HepG2 (cell line): ENCODE results near the gene TMEM41B. TPM values are rescaled to one million over a fixed set of nuclear protein-coding genes. Genes with fewer than 3 reads are reported as not detected.
"Not testable (repeated sequence)": the region's sequence is repeated elsewhere in the genome, so short reads cannot be mapped to it uniquely, and the experiment has no call there.

Experiments
- ATAC-seq: fragments of 200-7000 bp; cut with Tn5 transposase; 3 replicates; pipeline ENCODE4 v1.9.1; 2020; ENCODE audit warnings: mild to moderate bottlenecking, moderate library complexity
- BruUV-seq: library from RNA; stranded (reverse); fragments of 400-500 nt; replicated peaks from 2 replicates; lab custom pipeline; 2021; lab: Mats Ljungman, UMichigan
- CTCF ChIA-PET: fragments of 300-600 bp; formaldehyde crosslinking; extraction: SDS; loops from one replicate; lab custom pipeline; 2021; ENCODE audit warnings: low total read pairs, inconsistent platforms, low intra/inter-chr PET ratio; lab: Yijun Ruan, JAX
- POLR2A ChIA-PET: fragments of 350-600 bp; sonication (Branson Sonifier 250); formaldehyde crosslinking; loops from one replicate; lab custom pipeline; 2020; ENCODE audit warnings: antibody characterized with exemption, inconsistent platforms; lab: Yijun Ruan, JAX
- DNase-seq: peaks from one replicate; pipeline ENCODE4 v3.0.0-alpha.2; 2015; ENCODE audit warnings: low spot score
- FAIRE-seq: peaks from 3 replicates; lab custom pipeline; 2011; peaks lifted over from hg19 to GRCh38; lab: Jason Lieb, UNC
- H2AFZ ChIP-seq: one replicate; pipeline ENCODE4 v1.6.1; 2011; ENCODE audit warnings: low read length, inconsistent platforms
- H3K27ac ChIP-seq: fragments of 300-600 bp; 3 replicates; pipeline ENCODE4 v1.8.0; 2011; ENCODE audit warnings: mixed run types, mild to moderate bottlenecking, mixed read lengths, low read length, inconsistent platforms; ENCODE audit not compliant: insufficient read depth; ENCODE audit errors: extremely low read length
- H3K27me3 ChIP-seq, 2 experiments: fragments of 200-600 bp in 1 of 2; 2 replicates in 1 of 2; 3 replicates in 1 of 2; pipeline versions ENCODE4 v1.6.0 to v1.8.0; 2011; ENCODE audit warnings: low read length in 2 of 2, mild to moderate bottlenecking in 2 of 2, moderate library complexity in 2 of 2, inconsistent platforms in 1 of 2; ENCODE audit not compliant: insufficient read depth in 2 of 2, control insufficient read depth in 1 of 2
- H3K36me3 ChIP-seq, 2 experiments: fragments of 200-600 bp in 1 of 2; replicated peaks in 1 of 2; 2 replicates in 1 of 2; 3 replicates in 1 of 2; pipeline versions ENCODE4 v1.5.1 to v1.8.0; 2011; ENCODE audit warnings: low read length in 2 of 2, inconsistent platforms in 1 of 2; ENCODE audit not compliant: insufficient read depth in 2 of 2, control insufficient read depth in 1 of 2
- H3K4me1 ChIP-seq: 2 replicates; pipeline ENCODE4 v1.5.1; 2012; ENCODE audit warnings: low read length, inconsistent platforms; ENCODE audit not compliant: insufficient read depth
- H3K4me2 ChIP-seq: 2 replicates; pipeline ENCODE4 v1.6.0; 2011; ENCODE audit warnings: low read depth, low read length, inconsistent platforms
- H3K4me3 ChIP-seq, 3 experiments: fragments of 200-600 bp in 1 of 3; sonication (generic), shearing (Covaris generic) in 1 of 3; replicated peaks in 1 of 3; 2 replicates each; pipeline ENCODE4 v1.5.1; 2011 to 2016; ENCODE audit warnings: low read length in 3 of 3, inconsistent platforms in 2 of 3, low read depth in 2 of 3, mild to moderate bottlenecking in 2 of 3, control low read depth in 1 of 3, mixed read lengths in 1 of 3; ENCODE audit not compliant: insufficient read depth in 1 of 3
- H3K79me2 ChIP-seq: one replicate; pipeline ENCODE4 v1.6.1; 2011; ENCODE audit warnings: low read length, inconsistent platforms; ENCODE audit not compliant: insufficient read depth
- H3K9ac ChIP-seq: 2 replicates; pipeline ENCODE4 v1.6.0; 2011; ENCODE audit warnings: mild to moderate bottlenecking, low read depth, low read length, inconsistent platforms; ENCODE audit not compliant: insufficient read depth
- H3K9me3 ChIP-seq: 2 replicates; pipeline ENCODE4 v1.5.1; 2012; ENCODE audit warnings: mild to moderate bottlenecking, low read length
- H4K20me1 ChIP-seq: 2 replicates; pipeline ENCODE4 v1.6.0; 2011; ENCODE audit warnings: inconsistent platforms, mild to moderate bottlenecking, low read length, moderate library complexity; ENCODE audit not compliant: insufficient read depth
- BRCA1 ChIP-seq: sonication (generic); formaldehyde crosslinking; IDR thresholded peaks from 2 replicates; pipeline ENCODE4 v1.4.0; 2020; ENCODE audit warnings: missing genetic modification reagents
- CBFB ChIP-seq: sonication (generic); formaldehyde crosslinking; IDR thresholded peaks from 2 replicates; pipeline ENCODE4 v1.4.0; 2020; ENCODE audit warnings: missing genetic modification reagents
- CEBPG ChIP-seq: IDR thresholded peaks from 2 replicates; pipeline ENCODE4 v1.6.1; 2016
- MNT ChIP-seq: fragments of 450-650 bp; IDR thresholded peaks from 2 replicates; pipeline ENCODE4 v1.6.1; 2016
- NR3C1 ChIP-seq: sonication (generic); formaldehyde crosslinking; IDR thresholded peaks from 2 replicates; pipeline ENCODE4 v1.4.0; 2020; ENCODE audit warnings: missing genetic modification reagents
- PHB2 ChIP-seq: fragments of 450-650 bp; IDR thresholded peaks from 2 replicates; pipeline ENCODE4 v1.6.1; 2018; ENCODE audit not compliant: partially characterized antibody
- SUZ12 ChIP-seq: fragments of 150-350 bp; IDR thresholded peaks from 2 replicates; pipeline ENCODE4 v1.6.1; 2014; ENCODE audit warnings: low read depth, low read length
- ZNF121 ChIP-seq: sonication (generic); formaldehyde crosslinking; IDR thresholded peaks from 2 replicates; pipeline ENCODE4 v1.5.0; 2020; ENCODE audit warnings: mild to moderate bottlenecking, missing genetic modification reagents
- ZNF672 ChIP-seq: sonication (generic); formaldehyde crosslinking; IDR thresholded peaks from 2 replicates; pipeline ENCODE4 v1.8.1; 2022; ENCODE audit warnings: missing genetic modification reagents
- ZNF720 ChIP-seq: sonication (generic); formaldehyde crosslinking; IDR thresholded peaks from 2 replicates; pipeline ENCODE4 v1.4.0; 2020; ENCODE audit warnings: missing genetic modification reagents
- ZNF724P ChIP-seq: sonication (generic); formaldehyde crosslinking; IDR thresholded peaks from 2 replicates; pipeline ENCODE4 v1.8.0; 2022; ENCODE audit warnings: missing genetic modification reagents, borderline replicate concordance
- WGBS: methylation state at CpG from one replicate; pipeline ENCODE4 v1.1.6; 2017; ENCODE audit warnings: low lambda C conversion rate; 5-methylcytosine and 5-hydroxymethylcytosine counted together
- in situ Hi-C: cut with HindIII; loops from 2 replicates; pipeline ENCODE4 v1.10.0; 2017; ENCODE audit warnings: low pct_unique_long_range_greater_than_20kb; ENCODE audit not compliant: extremely low pct_ligation_motif_present
- intact Hi-C: fragments of 100-400 bp; cut with micrococcal nuclease; formaldehyde crosslinking; loops from one replicate; pipeline ENCODE4 v1.10.0; 2022; ENCODE audit not compliant: unreplicated experiment
- polyA plus RNA-seq, 8 experiments: library from polyadenylated mRNA; depleted of rRNA in 3 of 8; stranded (reverse) in 7 of 8; unstranded in 1 of 8; fragments of >200 nt; fragmentation: Illumina TruSeq in 4 of 8; extraction: Trizol in 4 of 8; gene quantifications; 2 replicates each; pipeline versions ENCODE4 v1.2.1 to v1.2.3, GENCODE V29; 2011 to 2016; ENCODE audit warnings: low read depth in 4 of 8, missing spikeins in 1 of 8, mixed read lengths in 1 of 8; ENCODE audit not compliant: insufficient read depth in 1 of 8
- total RNA-seq, 5 experiments: library from RNA; depleted of rRNA; stranded (reverse); fragments of >200 nt; fragmentation: Illumina TruSeq; extraction: Trizol; gene quantifications; 2 replicates each; pipeline ENCODE4 v1.2.3, GENCODE V29; 2016; ENCODE audit warnings: low read depth in 1 of 5
- TF ChIP-seq, protein P1 (sequence below): sonication (generic); formaldehyde crosslinking; IDR thresholded peaks from 2 replicates; pipeline ENCODE4 v1.8.0; 2022; ENCODE audit warnings: mild to moderate bottlenecking, missing genetic modification reagents, moderate library complexity

The TMEM41B gene
- total and polyA plus RNA-seq, 2 of the 13 experiments (the other 11 are each of a cell fraction or from before 2014, with no cell fraction given) = 36.8 to 48.1 TPM

DNA sequence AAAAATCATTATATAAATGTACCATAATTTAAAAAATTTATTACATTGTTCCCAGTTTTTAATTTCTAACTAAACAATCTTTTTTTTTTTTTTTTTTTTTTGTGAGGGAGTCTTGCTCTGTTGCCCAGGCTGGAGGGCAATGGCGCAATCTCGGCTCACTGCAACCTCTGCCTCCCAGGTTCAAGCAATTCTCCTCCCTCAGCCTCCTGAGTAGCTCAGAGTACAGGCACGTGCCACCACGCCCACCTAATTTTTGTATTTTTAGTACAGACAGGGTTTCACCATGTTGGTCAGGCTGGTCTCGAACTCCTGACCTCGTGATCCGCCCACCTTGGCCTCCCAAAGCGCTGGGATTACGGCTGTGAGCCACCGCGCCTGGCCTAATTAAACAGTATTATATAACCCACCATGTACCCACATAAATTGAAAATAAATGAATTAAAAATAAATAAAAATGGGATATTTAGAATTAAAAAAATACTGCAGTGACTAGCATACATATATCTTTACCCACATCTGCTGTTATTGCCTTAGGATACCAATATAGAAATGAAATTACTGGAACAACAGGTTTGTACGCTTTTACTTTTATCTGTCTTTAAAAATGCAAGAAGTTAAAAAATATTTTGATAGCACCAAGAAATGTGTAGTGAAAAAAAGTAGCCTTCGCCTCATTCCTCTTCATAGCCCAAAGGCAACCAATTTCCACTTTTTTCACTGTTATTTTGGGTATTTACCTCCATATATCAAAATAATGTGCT, 46.6 kb upstream of the TMEM41B start:
- DNase-seq, H3K4me2 ChIP-seq, POLR2A ChIA-PET, H3K36me3 ChIP-seq, H4K20me1 ChIP-seq, CTCF ChIA-PET, BruUV-seq, FAIRE-seq, ATAC-seq, in situ Hi-C loops, H2AFZ ChIP-seq, H3K9me3 ChIP-seq, H3K4me3 ChIP-seq, H3K79me2 ChIP-seq, H3K27ac ChIP-seq, H3K9ac ChIP-seq, H3K27me3 ChIP-seq: not testable (repeated sequence)
- intact Hi-C loops = loop anchor here (5.0 kb wide), 1 partner anchor 44 kb away; no protein-coding TSS in a partner anchor
- WGBS = 84% methylated on average over 13 of the region's 13 CpGs
- TF ChIP-seq ZNF121 = peak; percentile 48; the same call in 1 of the 2 replicates
- H3K4me1 ChIP-seq = peaks cover 34% of the 10 kb centered on the region

DNA sequence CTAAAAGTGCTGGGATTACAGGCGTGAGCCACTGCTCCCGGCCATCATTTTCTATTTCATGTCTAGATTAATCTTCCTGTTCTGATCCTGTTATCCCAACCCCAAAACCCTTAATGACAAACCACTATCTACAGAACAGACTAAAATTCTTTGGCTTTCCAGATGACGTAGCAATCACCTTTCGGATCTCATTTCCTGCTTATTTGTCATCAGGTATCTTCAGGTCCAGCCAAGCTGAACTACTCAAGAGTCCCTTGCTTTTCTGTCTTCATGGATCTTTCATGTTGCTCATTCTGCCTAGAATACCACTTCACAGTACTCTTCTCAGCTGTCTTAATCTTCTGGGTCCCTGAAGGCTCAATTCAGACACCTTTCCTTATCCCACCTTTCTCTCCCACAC, 42.6 kb upstream of the TMEM41B start:
- WGBS = 90% methylated on average over 4 of the region's 4 CpGs
- DNase-seq = no peak
- intact Hi-C loops = no loop called here
- H3K4me1 ChIP-seq = peaks cover 30% of the 10 kb centered on the region
- TF ChIP-seq CBFB (CRISPR knock-in tag) = no peak
- no peak for TF ChIP-seq CEBPG (CRISPR knock-in tag)
- no peak for TF ChIP-seq MNT
- TF ChIP-seq PHB2 = no peak
- no peak for TF ChIP-seq ZNF672 (CRISPR knock-in tag)
- no peak for TF ChIP-seq BRCA1 (CRISPR knock-in tag)
- no peak for TF ChIP-seq ZNF724P (CRISPR knock-in tag)
- TF ChIP-seq, protein P1, sequence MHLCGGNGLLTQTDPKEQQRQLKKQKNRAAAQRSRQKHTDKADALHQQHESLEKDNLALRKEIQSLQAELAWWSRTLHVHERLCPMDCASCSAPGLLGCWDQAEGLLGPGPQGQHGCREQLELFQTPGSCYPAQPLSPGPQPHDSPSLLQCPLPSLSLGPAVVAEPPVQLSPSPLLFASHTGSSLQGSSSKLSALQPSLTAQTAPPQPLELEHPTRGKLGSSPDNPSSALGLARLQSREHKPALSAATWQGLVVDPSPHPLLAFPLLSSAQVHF (CRISPR knock-in tag) = no peak
- no peak for TF ChIP-seq NR3C1 (CRISPR knock-in tag)
- no peak for TF ChIP-seq SUZ12
- TF ChIP-seq ZNF720 (CRISPR knock-in tag) = no peak
- TF ChIP-seq, all 625 proteins: peak for 0
- Histone ChIP-seq H3K9me3 (no peaks in the 10 kb centered on the region), H3K36me3 (no peaks in the 10 kb centered on the region), H3K9ac (no peak overlapping the region), H3K79me2 (no peaks in the 10 kb centered on the region), H3K4me3 (no peak overlapping the region), H2AFZ (no peak overlapping the region), H3K27me3 (no peaks in the 10 kb centered on the region), H4K20me1 (no peaks in the 10 kb centered on the region), H3K4me2 (no peak overlapping the region), H3K27ac (no peak overlapping the region)
- no peak for ATAC-seq
- ChIA-PET CTCF (no interaction called here), POLR2A (no interaction called here)
- FAIRE-seq = no peak
- in situ Hi-C loops = no loop called here
- BruUV-seq = no TSS peak
